Measurements from ENCODE around the gene FAM241B.

DNA sequence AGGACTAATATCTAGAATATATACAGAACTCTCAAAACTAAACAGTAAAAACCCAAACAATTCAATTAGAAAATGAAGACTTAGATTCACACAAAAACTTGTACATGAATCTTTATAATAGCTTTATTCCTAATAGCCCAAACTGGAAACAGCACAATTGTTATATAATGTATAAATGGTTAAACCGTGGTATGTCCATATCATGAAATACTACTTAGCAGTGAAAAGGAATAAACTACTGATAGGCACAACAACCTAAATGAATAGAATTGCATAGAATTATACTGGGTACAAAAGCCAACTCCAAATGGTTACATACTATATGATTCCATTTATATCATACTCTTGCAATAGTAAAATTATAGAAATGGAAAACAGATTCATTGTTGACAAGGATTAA, 21.0 kb upstream of the FAM241B start:
- TF ChIP-seq, protein P1, sequence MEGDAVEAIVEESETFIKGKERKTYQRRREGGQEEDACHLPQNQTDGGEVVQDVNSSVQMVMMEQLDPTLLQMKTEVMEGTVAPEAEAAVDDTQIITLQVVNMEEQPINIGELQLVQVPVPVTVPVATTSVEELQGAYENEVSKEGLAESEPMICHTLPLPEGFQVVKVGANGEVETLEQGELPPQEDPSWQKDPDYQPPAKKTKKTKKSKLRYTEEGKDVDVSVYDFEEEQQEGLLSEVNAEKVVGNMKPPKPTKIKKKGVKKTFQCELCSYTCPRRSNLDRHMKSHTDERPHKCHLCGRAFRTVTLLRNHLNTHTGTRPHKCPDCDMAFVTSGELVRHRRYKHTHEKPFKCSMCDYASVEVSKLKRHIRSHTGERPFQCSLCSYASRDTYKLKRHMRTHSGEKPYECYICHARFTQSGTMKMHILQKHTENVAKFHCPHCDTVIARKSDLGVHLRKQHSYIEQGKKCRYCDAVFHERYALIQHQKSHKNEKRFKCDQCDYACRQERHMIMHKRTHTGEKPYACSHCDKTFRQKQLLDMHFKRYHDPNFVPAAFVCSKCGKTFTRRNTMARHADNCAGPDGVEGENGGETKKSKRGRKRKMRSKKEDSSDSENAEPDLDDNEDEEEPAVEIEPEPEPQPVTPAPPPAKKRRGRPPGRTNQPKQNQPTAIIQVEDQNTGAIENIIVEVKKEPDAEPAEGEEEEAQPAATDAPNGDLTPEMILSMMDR (conservative IDR thresholded peaks at IDR 0.05), result no peak
- TF ChIP-seq ZFX (IDR thresholded peaks at IDR 0.05), result no peak
